HFFc6 (cell line): ENCODE measurements around the gene TRIM67. TPM values are rescaled to one million over a fixed set of nuclear protein-coding genes. Genes with fewer than 3 reads are reported as not detected.
"Not testable (repeated sequence)": the region's sequence is repeated elsewhere in the genome, so short reads cannot be mapped to it uniquely, and the experiment has no call there.

Experiments used
- DNase-seq: peaks from one replicate; pipeline ENCODE4 v3.0.0-alpha.2; 2018
- H3K27ac Mint-ChIP-seq: 2 replicates; pipeline ENCODE4 v1.8.0; 2020; ENCODE audit warnings: mild to moderate bottlenecking, mixed read lengths
- H3K27me3 Mint-ChIP-seq: 2 replicates; pipeline ENCODE4 v1.8.0; 2021; ENCODE audit warnings: mild to moderate bottlenecking, moderate library complexity, mixed read lengths; ENCODE audit not compliant: insufficient read depth
- H3K36me3 Mint-ChIP-seq: 2 replicates; pipeline ENCODE4 v1.8.0; 2021; ENCODE audit warnings: low read depth, mixed read lengths
- H3K4me1 Mint-ChIP-seq: 2 replicates; pipeline ENCODE4 v1.8.0; 2020; ENCODE audit warnings: low read depth, mixed read lengths
- H3K4me3 Mint-ChIP-seq: 2 replicates; pipeline ENCODE4 v1.8.0; 2020; ENCODE audit warnings: mild to moderate bottlenecking, moderate library complexity, mixed read lengths
- H3K9me3 Mint-ChIP-seq: 2 replicates; pipeline ENCODE4 v1.8.0; 2020; ENCODE audit warnings: mild to moderate bottlenecking, mixed read lengths
- CTCF ChIP-seq: fragments of 200-600 bp; sonication (generic); IDR thresholded peaks from 2 replicates; pipeline ENCODE4 v1.5.0; 2021; ENCODE audit warnings: antibody characterized with exemption, mild to moderate bottlenecking
- total RNA-seq, 6 experiments: library from RNA; stranded (reverse); fragmentation: NEBNext Ultra II Directional; extraction: Animal tissue kit (Norgen Biotek cat#: 25700); gene quantifications; 2 replicates in 1 of 6; 3 replicates in 5 of 6; pipeline ENCODE4 v1.2.3, GENCODE V29; 2021

The TRIM67 gene
- total RNA-seq, 6 experiments from 2014 or later: not detected

DNA sequence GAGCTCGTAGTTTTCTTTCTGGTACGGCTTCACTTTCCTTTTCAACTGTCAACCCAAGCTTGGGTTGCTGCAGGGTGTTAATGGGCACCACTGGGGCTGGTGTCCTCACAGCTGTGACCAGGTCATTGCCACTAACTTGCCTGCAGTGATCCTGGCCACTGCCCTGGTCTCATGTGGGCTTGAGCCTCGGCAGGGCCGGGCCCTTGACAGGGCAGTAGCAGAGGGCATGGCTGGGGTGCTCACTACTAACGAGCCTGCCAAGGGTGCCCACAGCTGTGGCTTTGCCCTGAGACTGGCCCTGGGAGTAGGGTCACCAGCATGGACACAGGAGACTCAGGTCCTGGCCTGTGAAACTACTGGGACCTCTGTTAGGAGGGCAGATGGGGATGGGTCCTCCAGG lies 47.7 kb downstream of the TRIM67 start:
- Mint-ChIP-seq H3K27ac (no peak overlapping the region), H3K4me3 (no peak overlapping the region), H3K9me3 (no peaks in the 10 kb centered on the region), H3K36me3 (no peaks in the 10 kb centered on the region), H3K27me3 (peaks cover 23% of the 10 kb centered on the region), H3K4me1 (0 out of 2 replicates have a peak, but pooled peaks cover 5% of the 10 kb centered on the region)
- TF ChIP-seq CTCF: no peak
- no peak for DNase-seq

DNA sequence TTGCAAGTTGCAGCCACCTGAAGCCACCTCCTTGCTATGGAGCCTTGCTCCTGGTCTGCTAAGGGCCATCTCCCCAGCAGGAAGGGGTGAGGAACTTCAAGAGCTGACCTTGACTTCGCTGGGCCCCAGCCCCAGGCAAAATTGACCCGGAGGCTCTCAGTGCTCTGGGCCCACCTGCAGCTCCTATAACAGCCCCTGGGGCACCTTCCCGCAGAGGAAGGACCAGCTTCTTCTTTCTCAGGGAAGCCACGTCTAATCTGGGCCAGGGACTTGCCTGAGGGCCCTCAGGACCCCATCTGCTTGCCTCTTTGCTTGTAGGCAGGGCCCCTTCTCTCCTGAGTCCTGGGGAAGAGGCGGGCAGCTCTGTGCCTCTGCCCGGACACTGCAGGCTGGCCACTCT lies 48.3 kb downstream of the TRIM67 start:
- no peak for DNase-seq
- no peak overlapping the region for H3K4me3 Mint-ChIP-seq
- no peak for TF ChIP-seq CTCF
- H3K27ac Mint-ChIP-seq: no peak overlapping the region
- no peaks in the 10 kb centered on the region for H3K36me3 Mint-ChIP-seq
- H3K9me3 Mint-ChIP-seq: no peaks in the 10 kb centered on the region
- H3K4me1 Mint-ChIP-seq: 0 out of 2 replicates have a peak, but pooled peaks cover 5% of the 10 kb centered on the region
- H3K27me3 Mint-ChIP-seq: peaks cover 19% of the 10 kb centered on the region

DNA sequence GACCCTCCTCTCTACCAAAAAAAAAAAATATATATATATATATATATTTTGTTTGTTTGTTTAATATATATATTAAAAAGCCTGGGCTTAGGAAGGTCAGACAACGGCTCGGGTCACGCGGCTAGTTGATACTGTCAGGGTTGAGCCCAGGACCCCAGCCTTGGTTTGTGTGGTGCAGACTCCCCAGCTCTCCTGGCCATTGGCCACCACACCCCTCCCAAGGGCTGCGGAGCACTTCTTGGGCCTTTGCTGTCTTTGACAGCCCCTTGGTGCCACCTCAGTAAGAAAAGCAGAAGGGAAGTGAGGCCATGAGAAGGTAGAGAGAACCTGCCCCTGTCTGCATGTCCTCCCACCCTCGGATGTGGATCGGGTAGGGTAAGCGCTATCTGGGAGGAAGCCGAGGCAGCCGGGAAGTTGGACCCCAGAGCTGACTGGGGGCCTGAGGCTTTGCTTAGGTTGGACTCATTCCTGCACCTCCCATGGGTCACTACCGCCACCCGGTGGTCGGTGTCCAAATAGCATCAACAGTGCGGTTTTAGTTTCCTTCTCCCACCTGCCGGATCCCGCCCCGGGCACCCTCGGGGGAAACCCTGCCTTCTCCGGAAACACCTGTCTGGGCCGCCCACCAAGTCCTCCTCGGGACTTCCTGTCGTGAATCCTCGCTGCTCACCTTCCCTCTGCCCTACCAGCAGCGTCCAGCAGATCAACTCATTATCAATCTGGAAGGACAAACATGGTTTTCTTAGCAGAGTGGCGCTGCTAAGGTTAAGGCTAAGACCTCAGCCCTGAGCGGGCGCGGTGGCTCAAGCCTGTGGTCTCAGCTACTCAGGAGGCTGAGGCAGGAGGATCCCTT lies 49.4 kb downstream of the TRIM67 start:
- no peak overlapping the region for H3K27ac Mint-ChIP-seq
- peak; percentile 44 for DNase-seq
- H3K27me3 Mint-ChIP-seq: peaks cover 17% of the 10 kb centered on the region
- H3K4me1 Mint-ChIP-seq: 0 out of 2 replicates have a peak, but pooled peaks cover 5% of the 10 kb centered on the region
- peak; percentile 97 for TF ChIP-seq CTCF
- peak overlapping the region; percentile 92 for H3K4me3 Mint-ChIP-seq
- H3K9me3 Mint-ChIP-seq: no peaks in the 10 kb centered on the region
- H3K36me3 Mint-ChIP-seq: no peaks in the 10 kb centered on the region

- H3K27ac Mint-ChIP-seq, H3K4me3 Mint-ChIP-seq, H3K9me3 Mint-ChIP-seq, H3K4me1 Mint-ChIP-seq, H3K36me3 Mint-ChIP-seq, DNase-seq: not testable (repeated sequence)
- H3K27me3 Mint-ChIP-seq: peaks cover 21% of the 10 kb centered on the region
These were observed 50.4 kb downstream of the TRIM67 start for GRCh38 chr1:231212301-231212700.

GRCh38 chr1:231213831-231214573 lies 52.1 kb downstream of the TRIM67 start:
- DNase-seq: no peak
- H3K9me3 Mint-ChIP-seq: no peaks in the 10 kb centered on the region
- TF ChIP-seq CTCF: no peak
- no peaks in the 10 kb centered on the region for H3K36me3 Mint-ChIP-seq
- H3K27me3 Mint-ChIP-seq: peaks cover 22% of the 10 kb centered on the region
- no peak overlapping the region for H3K4me3 Mint-ChIP-seq
- 0 out of 2 replicates have a peak, but pooled peaks cover 5% of the 10 kb centered on the region for H3K4me1 Mint-ChIP-seq
- no peak overlapping the region for H3K27ac Mint-ChIP-seq
